Measurements from ENCODE around the gene EPG5. TPM values are rescaled to one million over a fixed set of nuclear protein-coding genes. Genes with fewer than 3 reads are reported as not detected.

The EPG5 gene
- total and polyA plus RNA-seq, 9 of the 15 experiments (the other 6 are each of a cell fraction or from before 2014, with no cell fraction given): 1.3 to 10.7 (median 5.2) TPM

GRCh38 chr18:45895339-45895738 is 71.8 kb downstream of the EPG5 start (continued):
- TF ChIP-seq PRDM10 (IDR thresholded peaks at IDR 0.05; ENCODE audit: partially characterized antibody) (no peak), MED1 (CRISPR knock-in tag; IDR thresholded peaks at IDR 0.05; ENCODE audit: borderline replicate concordance) (no peak)

- Histone ChIP-seq H4K20me1 (replicated peaks; ENCODE audit: control insufficient read depth, insufficient read depth, low read length) (no peaks in the 10 kb centered on the region), H3K9ac (ENCODE audit: insufficient read depth in 1 of 2, low read depth in 2 of 2, low read length in 2 of 2) (no peak overlapping the region), H3K27ac (ENCODE audit: extremely low read depth, low read depth, low read length) (no peak overlapping the region), H2AFZ (ENCODE audit: low read depth, low read length) (no peak overlapping the region), H3K9me1 (ENCODE audit: control insufficient read depth, insufficient read depth, low read length) (no peaks in the 10 kb centered on the region), H3K4me1 (replicated peaks in 1 of 2; ENCODE audit: control insufficient read depth in 2 of 2, insufficient read depth in 2 of 2, low read length in 2 of 2) (no peaks in the 10 kb centered on the region), H3K79me2 (ENCODE audit: control insufficient read depth, insufficient read depth, low read length) (no peaks in the 10 kb centered on the region), H3K36me3 (ENCODE audit: control insufficient read depth, insufficient read depth, low read length) (peaks cover 24% of the 10 kb centered on the region; the same call in 2 of the 3 replicates), H3K4me3 (no peak overlapping the region), H3K4me2 (ENCODE audit: insufficient read depth, low read length) (no peak overlapping the region), H3K27me3 (ENCODE audit: control insufficient read depth in 2 of 2, insufficient read depth in 2 of 2, low read length in 2 of 2) (no peaks in the 10 kb centered on the region), H3K9me3 (replicated peaks; ENCODE audit: control insufficient read depth, insufficient read depth, low read depth, low read length) (no peaks in the 10 kb centered on the region)
- WGBS (ENCODE audit: insufficient coverage, low coverage, missing lambda C conversion rate): 55% methylated on average over 3 of the region's 3 CpGs
- BruUV-seq (replicated peaks): no TSS peak
- DNase-seq (ENCODE audit: extremely low read depth in 1 of 4, low spot score in 3 of 4) (no peak), FAIRE-seq (no peak), ATAC-seq (no peak)
- intact Hi-C loops (cut with micrococcal nuclease) (no loop called here), in situ Hi-C loops (cut with MboI) (no loop called here)
- TF ChIP-seq ZNF551 (CRISPR knock-in tag; IDR thresholded peaks at IDR 0.05) (no peak), ZNF518B (CRISPR knock-in tag; IDR thresholded peaks at IDR 0.05) (no peak), ELK3 (CRISPR knock-in tag; IDR thresholded peaks at IDR 0.05) (no peak), ZNF41 (CRISPR knock-in tag; conservative IDR thresholded peaks at IDR 0.05) (no peak)
- ChIA-PET POLR2A (no interaction called here), CTCF (ENCODE audit: low intra/inter-chr PET ratio) (no interaction called here)
These were observed 72.3 kb downstream of the EPG5 start for GRCh38 chr18:45894818-45895217.
